Karpas-422 (cell line): ENCODE results near the gene PLXNA4. TPM values are rescaled to one million over a fixed set of nuclear protein-coding genes. Genes with fewer than 3 reads are reported as not detected.

Source experiments
- DNase-seq: peaks from one replicate; pipeline ENCODE4 v3.0.0-alpha.2; 2015
- H2AFZ ChIP-seq: fragments of 200-600 bp; sonication (generic); 2 replicates; pipeline ENCODE4 v1.6.1; 2014; ENCODE audit warnings: antibody characterized with exemption, low read length, mixed read lengths
- H3K27ac ChIP-seq: fragments of 200-600 bp; sonication (generic); 2 replicates; pipeline ENCODE4 v1.5.1; 2014; ENCODE audit warnings: mild to moderate bottlenecking, low read length, moderate library complexity
- H3K27me3 ChIP-seq: fragments of 200-600 bp; sonication (generic); 2 replicates; pipeline ENCODE4 v1.6.1; 2014; ENCODE audit warnings: low read length, mixed read lengths
- H3K36me3 ChIP-seq: fragments of 200-600 bp; sonication (generic); 2 replicates; pipeline ENCODE4 v1.6.1; 2014; ENCODE audit warnings: low read length, mixed read lengths; ENCODE audit not compliant: insufficient read depth
- H3K4me1 ChIP-seq: fragments of 200-600 bp; sonication (generic); 2 replicates; pipeline ENCODE4 v1.6.1; 2014; ENCODE audit warnings: mild to moderate bottlenecking, low read length, mixed read lengths
- H3K4me2 ChIP-seq: fragments of 200-600 bp; sonication (generic); 2 replicates; pipeline ENCODE4 v1.6.1; 2014; ENCODE audit warnings: low read length, low read depth, mild to moderate bottlenecking; ENCODE audit not compliant: poor library complexity, severe bottlenecking
- H3K4me3 ChIP-seq: fragments of 200-600 bp; sonication (generic); 2 replicates; pipeline ENCODE4 v1.5.1; 2014; ENCODE audit warnings: mild to moderate bottlenecking, antibody characterized with exemption, low read length, mixed read lengths
- H3K79me2 ChIP-seq: fragments of 200-600 bp; sonication (generic); 2 replicates; pipeline ENCODE4 v1.6.1; 2014; ENCODE audit warnings: mild to moderate bottlenecking, low read length, mixed read lengths
- H3K9ac ChIP-seq: fragments of 200-600 bp; sonication (generic); 2 replicates; pipeline ENCODE4 v1.6.0; 2014; ENCODE audit warnings: low read length
- H3K9me2 ChIP-seq: fragments of 200-600 bp; sonication (generic), shearing (Covaris generic); replicated peaks from 2 replicates; pipeline ENCODE4 v1.6.0; 2014; ENCODE audit warnings: mild to moderate bottlenecking, low read length, moderate library complexity; ENCODE audit not compliant: insufficient read depth
- H3K9me3 ChIP-seq: fragments of 300-700, 200-600 bp; sonication (generic); 2 replicates; pipeline ENCODE4 v1.6.1; 2014; ENCODE audit warnings: low read length, mixed read lengths
- H4K20me1 ChIP-seq: fragments of 200-600 bp; sonication (generic); 2 replicates; pipeline ENCODE4 v1.6.1; 2014; ENCODE audit warnings: mild to moderate bottlenecking, antibody characterized with exemption, low read length, low read depth; ENCODE audit not compliant: insufficient read depth
- total RNA-seq: library from RNA; depleted of rRNA; stranded (reverse); fragments of >200 nt; shearing (Covaris generic); gene quantifications from 2 replicates; pipeline ENCODE4 v1.2.3, GENCODE V29; 2014; ENCODE audit warnings: low replicate concordance

Gene PLXNA4
- total RNA-seq, 1 experiment from 2014 or later = 0.48 TPM

DNA sequence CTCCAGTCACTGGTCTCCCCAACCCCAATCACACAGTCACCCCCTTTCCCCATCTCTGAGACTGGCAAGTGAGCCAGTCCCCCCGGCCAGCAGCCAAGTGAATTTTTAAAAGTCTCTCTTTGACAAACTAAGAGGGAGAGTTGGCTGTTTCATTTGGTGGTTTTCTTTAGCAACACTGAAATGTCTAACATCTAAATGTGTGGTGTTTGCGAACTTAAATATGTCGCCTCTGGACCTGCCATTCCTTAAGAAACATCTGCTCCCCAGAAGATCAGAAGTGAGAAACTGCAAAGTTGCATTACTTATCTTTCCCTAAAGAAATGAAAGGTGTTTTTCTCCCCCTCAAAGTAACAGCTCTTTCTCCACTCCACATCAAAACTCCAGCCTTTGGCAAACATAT, 34.7 kb upstream of the PLXNA4 start:
- H3K27ac ChIP-seq = no peak overlapping the region
- H3K36me3 ChIP-seq = no peaks in the 10 kb centered on the region
- 0 out of 2 replicates have a peak, but pooled peaks cover 4% of the 10 kb centered on the region for H3K9me2 ChIP-seq
- H3K4me2 ChIP-seq = no peak overlapping the region
- H3K4me3 ChIP-seq = no peak overlapping the region
- H4K20me1 ChIP-seq = no peaks in the 10 kb centered on the region
- H3K27me3 ChIP-seq = no peaks in the 10 kb centered on the region
- DNase-seq = no peak
- H3K9me3 ChIP-seq = no peaks in the 10 kb centered on the region
- no peaks in the 10 kb centered on the region for H3K79me2 ChIP-seq
- no peak overlapping the region for H2AFZ ChIP-seq
- H3K4me1 ChIP-seq = no peaks in the 10 kb centered on the region
- no peak overlapping the region for H3K9ac ChIP-seq

GRCh38 chr7:132609906-132610520, 33.7 kb upstream of the PLXNA4 start:
- Histone ChIP-seq H4K20me1 (no peaks in the 10 kb centered on the region), H3K79me2 (no peaks in the 10 kb centered on the region), H3K9me2 (0 out of 2 replicates have a peak, but pooled peaks cover 4% of the 10 kb centered on the region), H3K4me3 (no peak overlapping the region), H2AFZ (no peak overlapping the region), H3K36me3 (no peaks in the 10 kb centered on the region), H3K4me2 (no peak overlapping the region), H3K27me3 (no peaks in the 10 kb centered on the region), H3K4me1 (no peaks in the 10 kb centered on the region), H3K9ac (no peak overlapping the region), H3K9me3 (no peaks in the 10 kb centered on the region), H3K27ac (no peak overlapping the region)
- no peak for DNase-seq

DNA sequence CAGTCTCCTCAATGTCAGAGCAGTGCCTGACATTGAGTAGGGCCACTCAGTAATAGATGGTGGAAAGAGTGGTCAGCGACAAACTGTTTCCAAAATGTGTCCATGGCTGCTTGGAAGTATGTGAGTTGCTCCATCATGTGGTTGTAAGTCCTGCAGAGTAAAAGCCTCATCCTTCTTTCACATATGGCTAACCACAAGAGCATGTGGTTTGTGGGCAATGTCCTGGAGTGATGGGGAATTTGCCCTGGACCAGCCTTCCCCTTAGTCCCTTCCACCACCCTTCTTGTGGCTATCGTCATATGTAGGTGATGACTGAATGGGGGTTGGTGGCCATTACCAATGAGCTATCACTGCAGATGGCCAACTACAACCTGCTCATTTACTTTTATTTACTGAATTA, 33.0 kb upstream of the PLXNA4 start:
- Histone ChIP-seq H3K4me1 (no peaks in the 10 kb centered on the region), H3K9ac (no peak overlapping the region), H3K4me3 (no peak overlapping the region), H3K36me3 (no peaks in the 10 kb centered on the region), H4K20me1 (no peaks in the 10 kb centered on the region), H3K4me2 (no peak overlapping the region), H3K27ac (no peak overlapping the region), H3K27me3 (no peaks in the 10 kb centered on the region), H2AFZ (no peak overlapping the region), H3K9me3 (no peaks in the 10 kb centered on the region), H3K79me2 (no peaks in the 10 kb centered on the region), H3K9me2 (0 out of 2 replicates have a peak, but pooled peaks cover 4% of the 10 kb centered on the region)
- DNase-seq = no peak

GRCh38 chr7:132608523-132608922, 32.3 kb upstream of the PLXNA4 start:
- Histone ChIP-seq H3K9ac (no peak overlapping the region), H3K36me3 (no peaks in the 10 kb centered on the region), H3K79me2 (no peaks in the 10 kb centered on the region), H3K4me1 (no peaks in the 10 kb centered on the region), H3K9me3 (no peaks in the 10 kb centered on the region), H3K27me3 (no peaks in the 10 kb centered on the region), H3K4me3 (no peak overlapping the region), H3K9me2 (0 out of 2 replicates have a peak, but pooled peaks cover 4% of the 10 kb centered on the region), H3K27ac (no peak overlapping the region), H4K20me1 (no peaks in the 10 kb centered on the region), H2AFZ (no peak overlapping the region), H3K4me2 (no peak overlapping the region)
- DNase-seq = no peak

DNA sequence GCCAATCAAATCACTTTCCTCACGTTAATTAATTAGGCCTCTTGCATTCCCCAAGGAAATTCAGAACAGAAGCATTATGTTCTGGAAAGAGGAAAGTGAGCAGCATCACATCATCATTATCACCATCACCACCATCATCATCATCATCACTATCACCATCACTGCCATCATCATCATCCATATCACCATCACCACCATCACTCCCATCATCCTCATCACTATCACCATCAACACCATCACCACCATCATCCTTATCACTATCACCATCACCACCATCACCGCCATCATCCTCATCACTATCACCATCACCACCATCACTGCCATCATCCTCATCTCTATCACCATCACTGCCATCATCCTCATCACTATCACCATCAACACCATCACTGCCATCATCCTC, 31.4 kb upstream of the PLXNA4 start:
- H3K4me3 ChIP-seq = no peak overlapping the region
- no peak for DNase-seq
- H3K27me3 ChIP-seq = no peaks in the 10 kb centered on the region
- no peaks in the 10 kb centered on the region for H4K20me1 ChIP-seq
- no peaks in the 10 kb centered on the region for H3K4me1 ChIP-seq
- no peak overlapping the region for H3K27ac ChIP-seq
- H3K9me3 ChIP-seq = no peaks in the 10 kb centered on the region
- H3K79me2 ChIP-seq = no peaks in the 10 kb centered on the region
- no peak overlapping the region for H2AFZ ChIP-seq
- H3K4me2 ChIP-seq = no peak overlapping the region
- H3K9ac ChIP-seq = no peak overlapping the region
- H3K36me3 ChIP-seq = no peaks in the 10 kb centered on the region
- H3K9me2 ChIP-seq = 0 out of 2 replicates have a peak, but pooled peaks cover 4% of the 10 kb centered on the region

DNA sequence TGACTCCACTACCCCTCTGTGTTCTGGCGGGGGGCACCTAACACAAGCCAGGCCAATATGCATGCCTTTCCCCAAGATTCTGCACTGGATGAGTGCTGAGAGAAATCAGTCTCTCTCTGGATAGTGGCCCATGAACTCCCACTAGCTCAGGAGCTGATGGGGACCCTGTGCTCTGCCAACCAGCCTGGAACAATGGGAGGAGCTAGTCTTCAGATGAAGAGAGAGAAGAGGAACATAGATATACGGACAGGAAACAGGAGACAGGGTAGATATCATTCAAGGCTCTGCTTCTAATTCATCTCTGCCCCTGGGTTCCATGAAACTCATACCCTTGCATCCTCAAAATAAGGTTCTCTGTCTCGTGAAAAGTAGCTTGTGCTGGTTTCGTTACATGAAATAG, 27.9 kb upstream of the PLXNA4 start:
- Histone ChIP-seq H4K20me1 (no peaks in the 10 kb centered on the region), H2AFZ (no peak overlapping the region), H3K4me2 (no peak overlapping the region), H3K9me2 (0 out of 2 replicates have a peak, but pooled peaks cover 4% of the 10 kb centered on the region), H3K27ac (no peak overlapping the region), H3K9ac (no peak overlapping the region), H3K79me2 (no peaks in the 10 kb centered on the region), H3K4me1 (no peaks in the 10 kb centered on the region), H3K36me3 (no peaks in the 10 kb centered on the region), H3K27me3 (no peaks in the 10 kb centered on the region), H3K9me3 (no peaks in the 10 kb centered on the region), H3K4me3 (no peak overlapping the region)
- no peak for DNase-seq

DNA sequence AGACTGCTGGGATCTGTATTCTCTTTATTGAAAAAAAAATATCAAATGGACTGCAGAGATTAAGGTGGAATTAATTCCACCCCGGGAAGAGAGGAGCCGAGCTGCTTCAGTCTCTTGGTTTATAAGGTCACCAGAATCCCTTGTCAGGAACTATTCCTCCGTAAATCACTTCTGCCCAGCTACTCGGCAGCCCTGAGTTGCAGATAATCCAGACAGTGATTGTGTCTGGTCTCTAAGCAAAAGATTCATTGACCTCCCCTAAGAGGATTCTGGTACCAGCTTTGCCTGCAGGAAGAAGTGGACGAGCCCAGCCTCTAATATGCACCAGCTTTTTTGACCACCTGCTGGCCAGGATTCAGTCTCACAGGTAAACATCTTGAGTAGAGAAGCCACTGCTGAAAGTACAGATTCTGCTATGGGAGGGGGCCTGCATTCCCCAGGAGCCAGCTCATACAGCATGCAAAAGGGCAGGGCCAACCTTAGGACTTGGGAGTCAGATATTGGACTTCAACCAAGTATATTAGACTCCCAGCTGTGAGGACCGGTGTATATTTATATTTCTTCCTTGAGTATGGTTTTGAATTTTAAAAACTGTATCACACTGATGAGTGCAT, 27.1 kb upstream of the PLXNA4 start:
- Histone ChIP-seq H3K4me1 (no peaks in the 10 kb centered on the region), H3K4me3 (no peak overlapping the region), H3K4me2 (no peak overlapping the region), H3K36me3 (no peaks in the 10 kb centered on the region), H3K9me2 (0 out of 2 replicates have a peak, but pooled peaks cover 4% of the 10 kb centered on the region), H3K27me3 (no peaks in the 10 kb centered on the region), H4K20me1 (no peaks in the 10 kb centered on the region), H3K27ac (no peak overlapping the region), H2AFZ (no peak overlapping the region), H3K9me3 (no peaks in the 10 kb centered on the region), H3K79me2 (no peaks in the 10 kb centered on the region), H3K9ac (no peak overlapping the region)
- DNase-seq = no peak

DNA sequence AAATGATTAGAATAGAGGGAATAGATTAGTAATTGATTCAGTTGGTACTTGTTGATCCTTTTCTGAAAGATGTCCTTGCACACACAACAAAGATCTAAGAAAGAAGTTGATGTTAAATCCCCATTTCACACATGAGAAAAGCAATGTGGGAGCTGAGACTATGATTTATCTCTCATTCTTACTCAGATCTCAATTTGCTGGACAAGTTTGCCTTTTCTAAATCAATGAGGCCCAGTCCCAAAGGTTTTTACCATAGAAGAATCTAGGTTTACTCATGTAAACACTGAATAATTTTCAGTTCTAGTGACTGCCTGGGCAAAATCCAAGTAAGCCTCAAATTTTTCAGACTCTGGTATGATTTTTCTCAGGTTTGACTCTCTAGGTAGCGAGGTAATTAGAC, 25.5 kb upstream of the PLXNA4 start:
- H3K9me2 ChIP-seq = no peaks in the 10 kb centered on the region
- no peak overlapping the region for H3K9ac ChIP-seq
- no peaks in the 10 kb centered on the region for H4K20me1 ChIP-seq
- H3K4me2 ChIP-seq = no peak overlapping the region
- no peaks in the 10 kb centered on the region for H3K27me3 ChIP-seq
- no peaks in the 10 kb centered on the region for H3K4me1 ChIP-seq
- H3K9me3 ChIP-seq = no peaks in the 10 kb centered on the region
- no peak overlapping the region for H3K4me3 ChIP-seq
- H3K36me3 ChIP-seq = no peaks in the 10 kb centered on the region
- no peak overlapping the region for H3K27ac ChIP-seq
- DNase-seq = no peak
- H2AFZ ChIP-seq = no peak overlapping the region
- H3K79me2 ChIP-seq = no peaks in the 10 kb centered on the region
